ENCODE data around the gene SLC7A10.
"Not testable (repeated sequence)": the region's sequence is repeated elsewhere in the genome, so short reads cannot be mapped to it uniquely, and the experiment has no call there.

SLC7A10 gene

GRCh38 chr19:33216198-33216830, 9.3 kb downstream of the SLC7A10 start:
- no peak for DNase-seq (ENCODE audit: low read depth, low spot score)

DNA sequence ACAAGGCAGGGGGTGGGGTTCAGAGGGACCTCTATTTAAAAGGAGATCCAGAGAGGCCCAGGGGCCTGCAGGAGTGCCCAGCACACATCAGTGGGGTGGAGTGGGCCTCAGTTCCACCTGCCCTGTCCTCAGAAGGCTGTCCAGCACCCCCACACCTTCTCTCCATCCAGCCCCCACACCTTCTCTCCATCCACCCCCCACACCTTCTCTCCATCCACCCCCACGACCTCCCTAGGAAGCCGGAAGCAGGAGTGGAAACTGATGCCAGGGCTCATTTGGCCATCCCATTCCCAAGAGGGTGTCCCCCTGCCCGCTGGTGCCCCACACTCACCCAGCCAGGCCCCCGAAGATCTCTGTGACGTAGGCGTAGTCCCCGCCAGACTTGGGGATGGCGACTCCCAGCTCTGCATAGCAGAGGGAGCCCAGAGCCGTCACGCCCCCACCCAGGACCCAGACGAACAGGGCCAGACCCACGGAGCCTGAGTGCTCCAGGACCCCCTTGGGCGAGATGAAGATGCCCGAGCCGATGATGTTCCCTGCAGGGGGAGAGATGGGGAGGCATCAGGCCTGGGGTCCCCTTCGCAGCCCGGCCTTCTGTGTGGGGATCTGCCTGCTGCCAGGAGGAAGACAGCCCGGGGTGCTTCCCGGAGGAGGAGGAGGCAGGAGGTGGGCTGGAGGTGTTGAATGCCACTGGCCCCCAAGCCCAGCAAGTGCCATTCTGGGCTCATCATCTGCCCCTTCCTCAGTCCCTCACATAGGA, 10.0 kb downstream of the SLC7A10 start:
- DNase-seq (ENCODE audit: low read depth, low spot score), result no peak

- no peak for DNase-seq (ENCODE audit: low read depth, low spot score)
Observed at GRCh38 chr19:33214596-33214995, 11.1 kb downstream of the SLC7A10 start.

DNA sequence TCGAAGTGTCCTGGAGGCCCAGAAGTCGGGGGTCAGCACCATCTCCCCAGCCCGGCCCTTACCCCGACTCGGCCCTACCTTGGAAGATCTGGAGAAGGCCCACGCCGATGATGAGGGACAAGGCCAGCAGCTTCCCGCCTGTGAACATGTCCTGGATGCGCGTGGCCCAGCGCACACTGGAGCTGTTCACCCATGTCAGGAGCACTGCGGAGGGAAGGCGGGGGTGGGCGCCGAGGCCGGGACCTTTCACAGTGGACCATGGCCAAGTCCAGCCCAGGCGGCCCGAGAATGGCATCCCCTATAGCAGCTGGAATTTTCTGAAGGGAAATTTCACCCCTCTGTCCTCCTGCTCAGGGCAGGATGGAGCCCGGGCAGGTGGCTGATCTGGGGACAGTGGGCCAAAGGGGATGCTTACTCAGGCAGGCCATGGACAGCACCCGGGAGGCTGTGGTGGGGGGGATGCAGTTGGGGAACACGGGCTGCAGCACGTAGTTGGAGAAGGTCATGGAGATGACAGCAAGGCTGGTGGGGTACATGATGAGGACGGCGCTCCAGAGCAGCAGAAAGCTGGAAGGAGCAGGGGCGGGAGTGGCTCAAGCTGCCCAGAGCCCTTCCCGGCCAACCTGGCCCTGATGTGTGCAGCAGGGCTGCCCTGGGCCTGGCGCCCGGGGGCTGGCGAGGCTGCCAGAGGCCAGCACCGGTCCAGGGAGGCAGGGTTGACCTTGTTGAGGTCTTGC, 13.0 kb downstream of the SLC7A10 start:
- no peak for DNase-seq (ENCODE audit: low read depth, low spot score)

- no peak for DNase-seq (ENCODE audit: low read depth, low spot score)
Observed at GRCh38 chr19:33211794-33212435, 13.7 kb downstream of the SLC7A10 start.

- no peak for DNase-seq (ENCODE audit: low read depth, low spot score)
Observed at GRCh38 chr19:33210266-33210940, 15.2 kb downstream of the SLC7A10 start.

DNA sequence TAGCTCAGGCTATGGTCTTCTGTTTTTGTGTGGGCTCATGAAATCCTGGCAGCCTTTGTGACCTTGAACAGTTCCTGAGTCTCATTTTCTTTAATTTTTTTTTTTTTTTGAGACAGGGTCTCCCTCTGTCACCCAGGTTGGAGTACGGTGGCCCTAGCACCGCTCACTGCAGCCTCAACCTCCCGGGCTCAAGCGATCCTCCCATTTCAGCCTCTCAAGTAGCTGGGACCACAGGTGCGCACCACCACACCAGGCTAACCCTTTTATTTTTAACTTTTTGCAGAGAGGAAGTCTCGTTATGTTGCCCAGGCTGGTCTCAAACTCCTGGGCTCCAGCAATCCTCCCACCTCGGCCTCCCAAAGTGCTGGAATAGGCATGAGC, 15.8 kb downstream of the SLC7A10 start:
- not testable (repeated sequence) for DNase-seq (ENCODE audit: low read depth, low spot score)

- no peak for DNase-seq (ENCODE audit: low read depth, low spot score)
Observed at GRCh38 chr19:33208904-33209849, 16.5 kb downstream of the SLC7A10 start.

GRCh38 chr19:33208371-33208895, 17.2 kb downstream of the SLC7A10 start:
- no peak for DNase-seq (ENCODE audit: low read depth, low spot score)

DNA sequence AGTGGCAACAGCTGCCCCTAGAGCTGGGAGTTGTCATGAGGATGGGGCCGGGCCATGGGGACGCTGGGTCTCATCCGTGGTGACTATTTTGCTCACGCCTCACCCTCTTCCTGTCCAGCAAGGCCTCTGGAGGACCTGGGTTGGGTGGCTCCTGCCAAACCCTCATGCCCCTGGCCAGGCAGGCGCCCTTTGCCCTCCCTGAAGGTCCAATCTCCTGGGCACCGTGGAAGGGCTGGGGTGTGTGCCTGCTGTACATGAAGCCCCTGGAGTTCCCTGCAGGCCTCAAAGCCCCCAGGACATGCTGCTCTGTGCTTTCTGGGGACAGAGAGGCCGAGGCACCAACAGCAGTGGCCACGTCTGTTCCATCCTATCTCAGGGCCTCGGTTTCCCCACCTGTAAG, 17.7 kb downstream of the SLC7A10 start:
- no peak for DNase-seq (ENCODE audit: low read depth, low spot score)

GRCh38 chr19:33207040-33207620, 18.5 kb downstream of the SLC7A10 start:
- no peak for DNase-seq (ENCODE audit: low read depth, low spot score)

DNA sequence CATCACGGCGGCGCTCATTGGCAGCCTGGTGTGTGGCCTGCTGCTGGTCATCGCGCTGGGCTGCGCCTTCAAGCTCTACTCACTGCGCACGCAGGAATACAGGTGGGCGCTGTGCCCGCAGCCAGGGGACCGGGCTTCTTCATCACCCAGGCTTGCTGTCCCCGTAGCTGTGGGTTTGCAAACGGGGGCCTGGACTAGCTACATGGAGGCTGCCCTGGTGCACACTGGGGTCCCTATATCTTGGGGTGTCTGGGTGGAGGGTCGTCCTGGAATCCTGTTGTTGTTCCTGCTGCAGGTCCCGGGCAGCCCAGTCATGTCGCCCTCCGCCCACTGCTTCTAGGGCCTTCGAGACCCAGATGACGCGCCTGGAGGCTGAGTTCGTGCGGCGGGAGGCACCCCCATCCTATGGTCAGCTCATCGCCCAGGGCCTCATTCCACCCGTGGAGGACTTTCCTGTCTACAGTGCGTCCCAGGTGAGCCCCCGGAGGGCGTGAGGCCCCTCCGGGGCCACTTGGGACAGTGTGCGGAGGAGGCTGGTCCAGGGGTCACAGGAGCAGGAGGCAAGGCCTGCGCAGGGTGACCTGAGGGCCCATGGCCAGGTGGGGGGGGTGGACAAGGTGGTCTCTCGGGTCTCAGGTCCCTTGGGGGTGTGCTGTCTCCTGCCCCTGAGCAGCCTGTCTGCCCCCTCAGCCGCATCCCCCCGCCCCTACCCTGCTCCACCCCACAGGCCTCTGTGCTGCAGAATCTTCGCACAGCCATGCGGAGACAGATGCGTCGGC, 19.2 kb downstream of the SLC7A10 start:
- no peak for DNase-seq (ENCODE audit: low read depth, low spot score)

- DNase-seq (ENCODE audit: low read depth, low spot score), result no peak
Observed at GRCh38 chr19:33205531-33206260, 20.0 kb downstream of the SLC7A10 start.

DNA sequence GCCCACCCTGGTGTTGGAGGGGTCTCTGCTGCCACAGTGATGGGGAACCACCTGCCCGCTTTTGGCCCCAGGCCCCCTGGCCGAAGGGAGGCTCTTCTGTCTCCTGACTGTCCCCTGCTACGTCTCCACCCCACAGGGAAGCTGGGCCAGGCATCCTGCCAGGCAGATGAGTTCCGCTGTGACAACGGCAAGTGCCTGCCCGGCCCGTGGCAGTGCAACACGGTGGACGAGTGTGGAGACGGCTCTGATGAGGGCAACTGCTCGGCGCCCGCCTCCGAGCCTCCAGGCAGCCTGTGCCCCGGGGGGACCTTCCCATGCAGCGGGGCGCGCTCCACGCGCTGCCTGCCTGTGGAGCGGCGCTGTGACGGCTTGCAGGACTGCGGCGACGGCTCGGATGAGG, 20.5 kb downstream of the SLC7A10 start:
- DNase-seq (ENCODE audit: low read depth, low spot score), result no peak

- DNase-seq (ENCODE audit: low read depth, low spot score), result no peak
Observed at GRCh38 chr19:33204136-33204973, 21.3 kb downstream of the SLC7A10 start.

DNA sequence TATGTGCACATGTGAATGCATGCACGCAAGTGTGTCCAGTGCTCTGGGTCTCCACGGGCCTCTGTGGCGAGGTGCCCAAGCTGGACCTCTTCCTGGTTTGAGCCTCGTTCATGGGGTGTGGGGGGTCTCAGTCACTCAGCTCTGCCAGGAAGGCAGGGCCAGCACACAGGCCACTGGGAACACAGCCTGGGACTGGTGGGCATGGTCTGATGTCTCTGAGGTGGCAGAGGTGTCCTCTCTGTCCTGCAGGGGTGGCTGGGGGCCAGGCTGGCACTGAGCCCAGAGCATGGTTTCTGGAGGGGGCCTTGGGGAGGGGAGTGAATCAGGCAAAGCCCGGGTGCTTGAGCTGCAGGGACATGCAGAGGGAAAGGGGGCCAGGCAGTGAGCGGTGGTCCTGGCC, 22.1 kb downstream of the SLC7A10 start:
- no peak for DNase-seq (ENCODE audit: low read depth, low spot score)
